HG02938 (cell line): Measurements from ENCODE around the gene ZNF598.
"Not testable (repeated sequence)": the region's sequence is repeated elsewhere in the genome, so short reads cannot be mapped to it uniquely, and the experiment has no call there.

ENCODE experiments used
- ATAC-seq: cut with Tn5 transposase; IDR thresholded peaks from one replicate; pipeline ENCODE4 v1.9.1; 2021; ENCODE audit warnings: mild to moderate bottlenecking, moderate library complexity; ENCODE audit not compliant: unreplicated experiment

The ZNF598 gene

GRCh38 chr16:2040787-2041522 is 31.3 kb upstream of the ZNF598 start:
- ATAC-seq: no peak

- no peak for ATAC-seq
Measured at GRCh38 chr16:2040041-2040786, 30.6 kb upstream of the ZNF598 start.

- ATAC-seq: no peak
Measured at GRCh38 chr16:2039274-2040031, 29.8 kb upstream of the ZNF598 start.

GRCh38 chr16:2038382-2039231 is 29.0 kb upstream of the ZNF598 start:
- ATAC-seq: no peak

DNA sequence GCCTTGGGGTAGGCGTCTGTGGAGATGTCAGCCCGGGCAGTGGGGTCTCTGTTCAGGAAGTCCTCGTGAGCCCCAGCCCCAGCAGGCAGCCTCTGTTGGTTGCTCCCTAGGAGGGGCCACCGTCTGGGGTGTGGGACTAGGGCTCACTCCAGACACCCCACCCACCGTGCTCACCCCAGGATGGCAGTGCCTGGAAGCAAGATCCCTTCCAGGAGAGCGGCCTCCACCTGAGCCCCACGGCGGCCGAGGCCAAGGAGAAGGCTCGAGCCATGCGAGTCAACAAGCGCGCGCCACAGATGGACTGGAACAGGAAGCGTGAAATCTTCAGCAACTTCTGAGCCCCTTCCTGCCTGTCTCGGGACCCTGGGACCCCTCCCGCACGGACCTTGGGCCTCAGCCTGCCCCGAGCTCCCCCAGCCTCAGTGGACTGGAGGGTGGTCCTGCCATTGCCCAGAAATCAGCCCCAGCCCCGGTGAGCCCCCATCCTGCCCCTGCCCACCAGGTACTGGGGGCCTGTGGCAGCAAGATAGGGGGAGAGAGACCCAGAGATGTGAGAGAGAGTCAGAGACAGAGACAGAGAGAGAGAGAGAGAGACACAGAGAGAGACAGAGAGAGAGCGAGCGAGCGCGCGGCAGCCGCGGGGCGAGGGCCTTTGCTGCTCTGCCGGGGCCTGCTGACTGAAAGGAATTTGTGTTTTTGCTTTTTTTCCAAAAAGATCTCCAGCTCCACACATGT is 28.2 kb upstream of the ZNF598 start:
- ATAC-seq: no peak

DNA sequence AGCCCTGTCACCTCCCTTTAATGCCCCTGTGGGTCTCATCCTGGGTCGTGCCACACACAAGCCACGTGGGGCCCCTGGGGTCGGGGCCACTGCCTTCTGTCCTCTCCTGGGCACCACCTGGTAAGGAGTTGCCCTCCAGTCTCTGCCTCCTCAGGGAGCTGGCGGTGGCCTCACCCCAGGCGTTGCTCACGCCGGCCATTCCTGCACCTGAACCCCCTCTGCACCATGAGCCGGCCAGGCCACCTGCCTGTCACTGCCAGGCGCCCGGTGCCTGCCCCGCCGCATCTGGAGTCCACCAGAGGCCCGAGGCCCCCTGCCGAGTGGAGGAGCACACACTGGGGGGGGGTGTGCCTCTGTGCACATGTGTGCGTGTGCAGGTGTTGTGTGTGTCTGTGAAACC is 27.5 kb upstream of the ZNF598 start:
- no peak for ATAC-seq

GRCh38 chr16:2036200-2036966 is 26.8 kb upstream of the ZNF598 start:
- ATAC-seq: no peak

DNA sequence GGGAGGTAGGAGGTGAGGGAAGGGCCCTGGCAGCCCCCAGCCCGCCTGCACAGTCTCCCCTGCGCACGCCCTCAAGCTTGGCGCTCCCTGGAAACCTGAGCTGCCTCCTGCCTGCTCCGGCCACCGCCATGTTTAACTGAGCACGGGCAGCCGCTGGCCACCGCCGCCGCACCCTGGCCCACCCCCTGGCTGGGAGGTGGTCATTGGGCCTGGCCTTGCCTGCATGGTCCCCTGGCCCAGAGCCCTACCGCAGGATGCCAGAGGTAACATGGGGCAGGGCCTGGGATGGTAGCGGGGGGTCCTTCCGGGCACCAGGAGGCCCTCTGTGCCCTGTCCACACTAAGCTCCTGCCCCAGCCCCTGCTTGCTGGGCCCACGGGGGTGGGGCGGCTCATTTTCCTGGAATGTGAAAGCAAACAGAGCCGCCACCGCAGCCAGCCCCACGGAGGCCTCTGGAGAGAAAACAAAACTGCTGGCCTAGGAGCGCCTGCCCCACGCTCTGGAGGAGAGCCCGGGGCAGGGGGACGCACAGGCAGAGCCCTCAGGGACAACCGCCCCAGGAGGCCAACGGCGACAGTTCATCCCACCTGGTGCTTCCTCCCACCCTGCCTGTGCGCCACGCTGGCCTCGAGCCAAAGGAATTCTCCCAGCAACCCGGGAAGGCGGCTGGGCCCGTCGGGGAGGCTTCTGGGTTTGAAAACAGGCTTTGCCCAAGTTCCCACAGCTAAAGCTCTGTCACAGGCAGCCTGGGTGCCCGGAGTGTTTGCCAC is 26.0 kb upstream of the ZNF598 start:
- ATAC-seq: no peak

DNA sequence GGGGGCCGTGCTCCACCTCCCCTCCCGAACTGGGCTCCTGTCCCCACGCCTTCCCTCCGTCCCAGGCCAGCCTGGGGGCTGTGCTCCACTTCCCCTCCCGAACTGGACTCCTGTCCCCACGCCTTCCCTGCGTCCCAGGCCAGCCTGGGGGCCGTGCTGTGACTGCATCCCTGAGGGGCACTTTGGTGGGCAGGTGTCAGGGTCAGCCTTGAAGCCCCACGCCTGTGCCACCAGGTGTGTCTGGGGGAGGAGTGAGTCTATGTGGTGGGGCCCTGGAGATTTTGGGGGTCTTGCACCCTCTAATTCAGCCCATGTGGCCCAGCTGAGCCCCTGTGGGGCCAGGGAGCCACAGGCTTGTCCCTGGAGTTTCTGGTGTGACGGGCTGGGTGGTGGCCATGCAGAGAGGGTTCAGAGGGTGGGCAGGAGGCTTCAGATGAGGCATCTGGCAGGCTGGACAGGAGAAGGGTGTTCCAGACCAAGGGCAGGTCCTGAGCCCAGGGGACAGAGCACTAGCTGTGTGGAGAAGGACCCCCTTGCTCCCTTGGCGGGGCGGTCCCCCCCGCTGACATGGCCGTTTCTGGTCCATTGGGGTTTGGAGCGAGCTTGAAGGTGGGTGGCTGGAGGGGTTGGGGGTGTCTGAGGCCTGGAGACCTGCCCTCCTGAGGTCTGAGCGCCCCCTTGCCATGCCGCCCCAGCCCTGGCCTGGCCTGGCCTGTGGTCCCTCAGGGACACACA is 25.2 kb upstream of the ZNF598 start:
- no peak for ATAC-seq

GRCh38 chr16:2033909-2034695 is 24.5 kb upstream of the ZNF598 start:
- ATAC-seq: not testable (repeated sequence)

DNA sequence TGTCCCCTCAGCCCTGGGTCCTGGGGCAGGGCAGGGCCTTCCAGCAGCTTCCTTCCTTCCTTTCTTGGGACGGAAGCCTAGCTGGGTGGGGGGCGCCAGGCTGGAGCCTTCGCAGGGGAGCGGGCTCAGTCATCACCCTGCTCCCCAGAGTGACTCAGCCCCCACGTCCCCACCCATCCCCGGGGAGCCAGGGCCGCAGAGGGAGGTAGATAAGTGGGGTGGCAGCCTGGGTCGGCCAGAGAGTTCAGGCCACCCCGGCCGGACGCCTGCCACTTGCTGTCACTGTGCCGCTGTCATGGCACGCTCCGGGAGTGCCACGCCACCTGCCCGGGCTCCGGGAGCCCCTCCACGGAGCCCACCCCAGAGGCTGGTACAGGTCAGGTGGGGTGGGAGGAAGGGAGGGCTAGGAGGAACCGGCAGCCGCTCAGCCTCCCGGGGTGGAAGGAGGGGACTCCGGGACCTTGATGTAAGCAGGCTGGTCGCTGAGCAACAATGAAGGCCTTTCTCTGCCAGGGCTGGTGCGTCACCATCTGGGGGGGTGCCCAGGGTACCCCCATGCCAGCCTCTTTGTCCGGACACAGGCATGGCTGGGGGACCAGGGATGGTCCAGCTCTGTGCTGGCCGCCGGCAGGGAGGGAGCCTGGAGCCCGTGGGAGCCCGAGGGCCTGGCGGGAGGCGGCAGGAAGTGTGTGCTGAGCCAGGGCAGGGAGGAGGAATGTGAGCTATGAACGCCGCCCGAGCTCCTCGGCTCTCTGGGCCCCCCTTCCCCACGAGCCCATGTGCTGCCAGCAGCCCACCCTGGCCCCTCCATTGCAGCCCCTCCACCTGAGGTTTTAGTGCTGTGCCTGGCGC is 23.7 kb upstream of the ZNF598 start:
- no peak for ATAC-seq

GRCh38 chr16:2032285-2033056 is 22.9 kb upstream of the ZNF598 start:
- no peak for ATAC-seq

DNA sequence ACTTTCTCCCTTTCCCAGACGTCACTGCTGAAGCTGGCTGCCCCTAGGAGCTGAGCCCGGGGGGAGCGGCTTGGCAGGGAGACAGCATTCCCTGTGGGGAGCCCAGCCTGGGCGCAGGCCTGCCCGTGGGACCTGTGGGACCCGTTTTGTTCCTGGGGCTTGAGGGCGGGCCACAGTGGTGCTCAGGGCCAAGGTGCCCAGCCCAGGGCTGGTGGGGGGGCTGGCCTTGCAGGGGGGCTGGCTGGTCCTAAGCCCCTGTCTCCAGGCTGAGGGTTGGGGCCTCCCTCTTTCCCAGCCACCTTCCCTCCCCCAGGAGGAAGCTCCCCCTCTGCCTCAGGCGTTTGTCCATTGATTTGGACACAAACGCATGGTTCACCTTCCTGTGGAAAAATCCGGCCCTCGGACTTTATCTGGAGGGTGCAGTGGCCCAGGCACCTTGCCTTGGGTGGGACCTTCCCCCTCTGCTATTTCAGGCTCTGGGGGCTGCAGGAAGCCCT is 21.5 kb upstream of the ZNF598 start:
- no peak for ATAC-seq

GRCh38 chr16:2030036-2030435 is 20.4 kb upstream of the ZNF598 start:
- no peak for ATAC-seq

GRCh38 chr16:2029350-2029749 is 19.7 kb upstream of the ZNF598 start:
- ATAC-seq: no peak
